H1 (cell line): Measurements from ENCODE around the gene NFKB1. TPM values are rescaled to one million over a fixed set of nuclear protein-coding genes. Genes with fewer than 3 reads are reported as not detected.

ENCODE experiments used
- CTCF ChIA-PET: fragments of 300-600 bp; sonication (Branson Sonifier 250); formaldehyde crosslinking; loops from one replicate; lab custom pipeline; 2021; ENCODE audit not compliant: partially characterized antibody; lab: Charles Lee
- POLR2A ChIA-PET: fragments of 300-600 bp; sonication (Branson Sonifier 250); formaldehyde crosslinking; loops from one replicate; lab custom pipeline; 2021; ENCODE audit warnings: inconsistent platforms; ENCODE audit not compliant: partially characterized antibody; lab: Charles Lee
- DNase-seq, 2 experiments: peaks; one replicate each; pipeline versions ENCODE4 v3.0.0 to v3.0.0-alpha.2; 2010 to 2022; ENCODE audit warnings: low spot score in 2 of 2, low read depth in 1 of 2, mixed read lengths in 1 of 2
- FAIRE-seq: peaks from 2 replicates; lab custom pipeline; 2011; peaks lifted over from hg19 to GRCh38; lab: Jason Lieb, UNC
- H2AFZ ChIP-seq: 2 replicates; pipeline ENCODE4 v1.8.1; 2012; ENCODE audit warnings: low read length, inconsistent platforms
- H2AK5ac ChIP-seq: 2 replicates; pipeline ENCODE4 v1.6.1; 2013; ENCODE audit warnings: low read depth, low read length
- H2BK120ac ChIP-seq: replicated peaks from 2 replicates; pipeline ENCODE3; 2013; ENCODE audit warnings: low read depth, low read length, inconsistent platforms
- H2BK12ac ChIP-seq: 2 replicates; pipeline ENCODE4 v1.6.1; 2013; ENCODE audit warnings: low read depth, low read length
- H2BK15ac ChIP-seq: 2 replicates; pipeline ENCODE4 v1.6.1; 2013; ENCODE audit warnings: low read length
- H2BK20ac ChIP-seq: 2 replicates; pipeline ENCODE4 v1.6.1; 2013; ENCODE audit warnings: low read length
- H2BK5ac ChIP-seq: 2 replicates; pipeline ENCODE4 v1.6.1; 2013; ENCODE audit warnings: low read depth, low read length
- H3K14ac ChIP-seq: 2 replicates; pipeline ENCODE4 v1.6.1; 2013; ENCODE audit warnings: inconsistent platforms; ENCODE audit not compliant: insufficient read length
- H3K18ac ChIP-seq: 2 replicates; pipeline ENCODE4 v1.6.1; 2013; ENCODE audit warnings: low read length; ENCODE audit errors: extremely low read depth
- H3K23ac ChIP-seq: 2 replicates; pipeline ENCODE4 v1.6.1; 2013; ENCODE audit warnings: inconsistent platforms; ENCODE audit not compliant: insufficient read length
- H3K23me2 ChIP-seq: 2 replicates; pipeline ENCODE4 v1.6.1; 2013; ENCODE audit warnings: low read depth, low read length
- H3K27ac ChIP-seq: 2 replicates; pipeline ENCODE4 v1.6.1; 2011; ENCODE audit warnings: low read depth, low read length, inconsistent platforms
- H3K27me3 ChIP-seq, 4 experiments: replicated peaks in 1 of 4; 1 replicate in 1 of 4; 2 replicates in 3 of 4; pipeline versions ENCODE4 v1.6.1 to v1.8.1; 2011 to 2013; ENCODE audit warnings: low read length in 3 of 4, mild to moderate bottlenecking in 3 of 4, inconsistent platforms in 2 of 4, mixed read lengths in 2 of 4, moderate library complexity in 1 of 4; ENCODE audit not compliant: control insufficient read depth in 3 of 4, insufficient read depth in 3 of 4; ENCODE audit errors: extremely low read depth in 1 of 4
- H3K36me3 ChIP-seq, 4 experiments: 2 replicates each; pipeline versions ENCODE4 v1.6.1 to v1.8.1; 2011 to 2013; ENCODE audit warnings: mild to moderate bottlenecking in 4 of 4, low read length in 3 of 4, moderate library complexity in 2 of 4, control low read depth in 1 of 4, inconsistent platforms in 1 of 4; ENCODE audit not compliant: insufficient read depth in 4 of 4, control insufficient read depth in 2 of 4
- H3K4ac ChIP-seq: replicated peaks from 2 replicates; pipeline ENCODE3; 2013; ENCODE audit warnings: low read length, low read depth, mixed read lengths, inconsistent platforms; ENCODE audit not compliant: insufficient read length
- H3K4me1 ChIP-seq, 4 experiments: replicated peaks in 1 of 4; 1 replicate in 1 of 4; 2 replicates in 3 of 4; pipeline versions ENCODE4 v1.6.1 to v1.8.1; 2011 to 2013; ENCODE audit warnings: low read length in 3 of 4, inconsistent platforms in 2 of 4, mixed read lengths in 1 of 4; ENCODE audit not compliant: insufficient read depth in 4 of 4, control insufficient read depth in 3 of 4
- H3K4me2 ChIP-seq, 2 experiments: 2 replicates each; pipeline versions ENCODE4 v1.6.1 to v1.8.1; 2011 to 2013; ENCODE audit warnings: low read depth in 2 of 2, low read length in 2 of 2, control low read depth in 1 of 2, inconsistent platforms in 1 of 2, mild to moderate bottlenecking in 1 of 2; ENCODE audit not compliant: insufficient read depth in 1 of 2
- H3K4me3 ChIP-seq, 4 experiments: fragments of 200-600, 300-600 bp in 1 of 4; sonication (generic), shearing (Covaris generic), sonication (Bioruptor Twin) in 1 of 4; 2 replicates each; pipeline versions ENCODE4 v1.5.1 to v1.8.1; 2011 to 2016; ENCODE audit warnings: low read length in 4 of 4, low read depth in 3 of 4, control low read depth in 2 of 4, inconsistent platforms in 2 of 4, mild to moderate bottlenecking in 2 of 4, mixed read lengths in 1 of 4, moderate library complexity in 1 of 4; ENCODE audit not compliant: insufficient read depth in 2 of 4; ENCODE audit errors: extremely low read depth in 1 of 4
- H3K56ac ChIP-seq: replicated peaks from 2 replicates; pipeline ENCODE3; 2013; ENCODE audit warnings: low read depth, mild to moderate bottlenecking, mixed read lengths, low read length, inconsistent platforms; ENCODE audit not compliant: insufficient read length
- H3K79me1 ChIP-seq: 2 replicates; pipeline ENCODE4 v1.6.1; 2013; ENCODE audit warnings: low read depth, low read length, control low read depth
- H3K79me2 ChIP-seq, 2 experiments: 2 replicates each; pipeline versions ENCODE4 v1.6.1 to v1.8.1; 2012 to 2013; ENCODE audit warnings: low read length in 2 of 2, mild to moderate bottlenecking in 2 of 2, inconsistent platforms in 1 of 2; ENCODE audit not compliant: insufficient read depth in 2 of 2, control insufficient read depth in 1 of 2
- H3K9ac ChIP-seq, 4 experiments: replicated peaks in 1 of 4; 1 replicate in 1 of 4; 2 replicates in 3 of 4; pipeline versions ENCODE4 v1.6.1 to v1.8.1; 2011 to 2013; ENCODE audit warnings: low read depth in 3 of 4, low read length in 3 of 4, control low read depth in 2 of 4, mild to moderate bottlenecking in 2 of 4, moderate library complexity in 2 of 4, inconsistent platforms in 1 of 4; ENCODE audit errors: extremely low read depth in 1 of 4
- H3K9me3 ChIP-seq, 2 experiments: 2 replicates each; pipeline versions ENCODE4 v1.6.1 to v1.8.1; 2012 to 2013; ENCODE audit warnings: mild to moderate bottlenecking in 2 of 2, moderate library complexity in 2 of 2, control low read depth in 1 of 2, inconsistent platforms in 1 of 2, low read depth in 1 of 2, low read length in 1 of 2, mixed read lengths in 1 of 2; ENCODE audit not compliant: insufficient read depth in 2 of 2
- H4K20me1 ChIP-seq, 2 experiments: replicated peaks in 1 of 2; 2 replicates each; pipeline versions ENCODE3 to v1.8.1; 2011 to 2013; ENCODE audit warnings: inconsistent platforms in 2 of 2, low read length in 2 of 2, mild to moderate bottlenecking in 1 of 2; ENCODE audit not compliant: insufficient read depth in 2 of 2, control insufficient read depth in 1 of 2
- H4K5ac ChIP-seq: 2 replicates; pipeline ENCODE4 v1.6.1; 2013; ENCODE audit warnings: low read length, low read depth, mixed read lengths, inconsistent platforms; ENCODE audit not compliant: insufficient read length
- H4K8ac ChIP-seq: 2 replicates; pipeline ENCODE4 v1.8.0; 2013; ENCODE audit warnings: mild to moderate bottlenecking, moderate library complexity, low read length, inconsistent platforms; ENCODE audit not compliant: insufficient read depth; ENCODE audit errors: extremely low read depth
- H4K91ac ChIP-seq: replicated peaks from 2 replicates; pipeline ENCODE3; 2013; ENCODE audit warnings: low read length, mixed read lengths, inconsistent platforms; ENCODE audit not compliant: insufficient read length
- ATF2 ChIP-seq: IDR thresholded peaks from 2 replicates; pipeline ENCODE4 v1.6.1; 2012; ENCODE audit warnings: low read length, inconsistent platforms
- BCL11A ChIP-seq, 2 experiments: IDR thresholded peaks; one replicate each; pipeline ENCODE4 v1.6.1; 2011; ENCODE audit warnings: low read depth in 2 of 2, low read length in 2 of 2, mild to moderate bottlenecking in 2 of 2
- EGR1 ChIP-seq: IDR thresholded peaks from 2 replicates; pipeline ENCODE4 v1.6.1; 2011; ENCODE audit warnings: low read depth, low read length, borderline replicate concordance
- KDM4A ChIP-seq: IDR thresholded peaks from one replicate; pipeline ENCODE4 v1.7.1; 2012; ENCODE audit warnings: low read depth, mild to moderate bottlenecking, moderate library complexity, low read length, inconsistent platforms; ENCODE audit not compliant: severe bottlenecking
- NRF1 ChIP-seq: IDR thresholded peaks from 2 replicates; pipeline ENCODE4 v1.6.1; 2011; ENCODE audit warnings: mild to moderate bottlenecking, low read depth, low read length, improper control_type of control experiment
- POLR2A ChIP-seq, 2 experiments: IDR thresholded peaks; 1 replicate in 1 of 2; 2 replicates in 1 of 2; pipeline ENCODE4 v1.6.1; 2011; ENCODE audit warnings: low read depth in 2 of 2, low read length in 2 of 2, mild to moderate bottlenecking in 2 of 2; ENCODE audit errors: control extremely low read depth in 1 of 2
- RFX5 ChIP-seq: IDR thresholded peaks from 2 replicates; pipeline ENCODE4 v1.6.1; 2011; ENCODE audit warnings: low read depth, low read length, improper control_type of control experiment, borderline replicate concordance
- SP1 ChIP-seq: IDR thresholded peaks from 2 replicates; pipeline ENCODE4 v1.6.1; 2011; ENCODE audit warnings: low read depth, low read length
- SUZ12 ChIP-seq: fragments of 200-600 bp; sonication (generic); IDR thresholded peaks from 2 replicates; pipeline ENCODE4 v1.6.1; 2012; ENCODE audit warnings: mild to moderate bottlenecking, inconsistent platforms, low read length, moderate library complexity, mixed read lengths
- TAF1 ChIP-seq: IDR thresholded peaks from 2 replicates; pipeline ENCODE4 v1.6.1; 2011; ENCODE audit warnings: mild to moderate bottlenecking, low read depth, low read length
- WGBS, 2 experiments: shearing (Covaris generic) in 1 of 2; methylation state at CpG; one replicate each; pipeline versions ENCODE4 v1.1.6 to v1.1.7; 2013 to 2015; ENCODE audit warnings: low lambda C conversion rate in 2 of 2, mixed read lengths in 2 of 2, inconsistent platforms in 1 of 2, low coverage in 1 of 2, missing lambda C conversion rate in 1 of 2; ENCODE audit not compliant: insufficient replicate concordance in 2 of 2, insufficient coverage in 1 of 2, insufficient read length in 1 of 2; ENCODE audit errors: extremely low coverage in 1 of 2, missing lambda C conversion rate in 1 of 2; 5-methylcytosine and 5-hydroxymethylcytosine counted together
- polyA plus RNA-seq, 7 experiments: library from polyadenylated mRNA; depleted of rRNA in 3 of 7; stranded (reverse) in 5 of 7; unstranded in 2 of 7; fragments of >200 nt in 5 of 7; fragments of 200-250 nt in 2 of 7; gene quantifications; 1 replicate in 5 of 7; 2 replicates in 1 of 7; 4 replicates in 1 of 7; pipeline versions ENCODE4 v1.2.1 to v1.2.3, GENCODE V29; 2011 to 2013; ENCODE audit warnings: missing spikeins in 2 of 7, mixed read lengths in 2 of 7
- total RNA-seq: library from RNA; stranded (reverse); fragmentation: NEBNext Ultra II Directional; extraction: Animal tissue kit (Norgen Biotek cat#: 25700); gene quantifications from 2 replicates; pipeline ENCODE4 v1.2.1, GENCODE V29; 2021
- TF ChIP-seq, protein P1 (sequence below): IDR thresholded peaks from 2 replicates; pipeline ENCODE4 v1.6.1; 2012; ENCODE audit warnings: inconsistent platforms

Gene NFKB1
- total and polyA plus RNA-seq, 2 of the 8 experiments (the other 6 are each of a cell fraction or from before 2014, with no cell fraction given): 2.9 to 6.8 TPM

- FAIRE-seq (no peak), DNase-seq (no peak)
- no peak overlapping the region for H4K91ac ChIP-seq
- H4K8ac ChIP-seq: no peak overlapping the region
- no peak overlapping the region for H2BK120ac ChIP-seq
- H3K9ac ChIP-seq: no peak overlapping the region
- ChIA-PET POLR2A (no interaction called here), CTCF (interaction anchor here (0.8 to 1.7 kb wide), 4 partner anchors 9 to 489 kb away, joined by 3 to 4 read pairs (median 3); no protein-coding TSS in a partner anchor)
- H2BK12ac ChIP-seq: no peak overlapping the region
- peaks cover 0 to 3% of the 10 kb centered on the region in 2 experiments; a peak in 1 of 4 replicates for H3K9me3 ChIP-seq
- no peaks in the 10 kb centered on the region for H3K79me1 ChIP-seq
- no peaks in the 10 kb centered on the region for H3K36me3 ChIP-seq
- H3K4me3 ChIP-seq: no peak overlapping the region
- 81% methylated on average over 3 of the region's 3 CpGs; no CpG with 5 or more reads in 1 of the 2 experiments for WGBS, 2 experiments
- no peak overlapping the region for H4K5ac ChIP-seq
- H2BK5ac ChIP-seq: no peak overlapping the region
- no peak overlapping the region for H2BK15ac ChIP-seq
- TF ChIP-seq, protein P1, sequence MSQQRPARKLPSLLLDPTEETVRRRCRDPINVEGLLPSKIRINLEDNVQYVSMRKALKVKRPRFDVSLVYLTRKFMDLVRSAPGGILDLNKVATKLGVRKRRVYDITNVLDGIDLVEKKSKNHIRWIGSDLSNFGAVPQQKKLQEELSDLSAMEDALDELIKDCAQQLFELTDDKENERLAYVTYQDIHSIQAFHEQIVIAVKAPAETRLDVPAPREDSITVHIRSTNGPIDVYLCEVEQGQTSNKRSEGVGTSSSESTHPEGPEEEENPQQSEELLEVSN: no peak
- TF ChIP-seq KDM4A: no peak
- no peak for TF ChIP-seq POLR2A (IDR thresholded peaks at IDR 0.05; ENCODE audit: control extremely low read depth in 1 of 2, low read depth in 2 of 2, low read length in 2 of 2)
- TF ChIP-seq RFX5: no peak
- no peak for TF ChIP-seq ATF2
- no peak for TF ChIP-seq EGR1
- TF ChIP-seq BCL11A (IDR thresholded peaks at IDR 0.05; ENCODE audit: low read depth in 2 of 2, low read length in 2 of 2): no peak
- no peak for TF ChIP-seq SP1
- TF ChIP-seq NRF1: no peak
- TF ChIP-seq SUZ12: no peak
- no peak for TF ChIP-seq TAF1
- H3K23me2 ChIP-seq: no peaks in the 10 kb centered on the region
- H3K4me1 ChIP-seq: peaks cover 0 to 3% (median 0%) of the 10 kb centered on the region in 4 experiments; a peak in 1 of 7 replicates
- no peak overlapping the region for H3K56ac ChIP-seq
- no peak overlapping the region for H3K18ac ChIP-seq
- H4K20me1 ChIP-seq: no peaks in the 10 kb centered on the region
- no peaks in the 10 kb centered on the region for H3K79me2 ChIP-seq
- H3K4me2 ChIP-seq: no peak overlapping the region
- no peak overlapping the region for H3K14ac ChIP-seq
- no peak overlapping the region for H3K27ac ChIP-seq
- H3K23ac ChIP-seq: no peak overlapping the region
- peaks cover 0 to 1% (median 0%) of the 10 kb centered on the region in 4 experiments; a peak in 1 of 7 replicates for H3K27me3 ChIP-seq
- H3K4ac ChIP-seq: no peak overlapping the region
- no peak overlapping the region for H2BK20ac ChIP-seq
- H2AFZ ChIP-seq: no peak overlapping the region
- H2AK5ac ChIP-seq: no peak overlapping the region
Measured at GRCh38 chr4:102519925-102520324, 18.8 kb downstream of the NFKB1 start.
